Body of pancreas (tissue), 4 donors: ENCODE measurements around the gene COL4A2. TPM values are rescaled to one million over a fixed set of nuclear protein-coding genes. Genes with fewer than 3 reads are reported as not detected.

Experiments used
- ATAC-seq: fragments of 150-250 bp; one replicate; pipeline ENCODE4 v1.9.1; 2016
- DNase-seq, 4 donors: peaks; one replicate each; pipeline ENCODE4 v3.0.0-alpha.2; 2019
- H3K27ac ChIP-seq, 4 donors: fragments of 200-600 bp; sonication (generic); 1 replicate in 3 of 4; 2 replicates in 1 of 4; pipeline versions ENCODE4 v1.5.1 to v1.6.1; 2016 to 2019; ENCODE audit warnings: mild to moderate bottlenecking in 1 of 4, mixed read lengths in 1 of 4, moderate library complexity in 1 of 4
- H3K27me3 ChIP-seq, 2 donors: fragments of 200-600 bp; sonication (generic); one replicate each; pipeline ENCODE4 v1.6.0; 2016; ENCODE audit warnings: mild to moderate bottlenecking in 1 of 2
- H3K36me3 ChIP-seq, 2 donors: fragments of 200-600 bp; sonication (generic); replicated peaks in 1 of 2; 2 replicates each; pipeline ENCODE4 v1.5.1; 2016; ENCODE audit warnings: low read depth in 2 of 2; ENCODE audit not compliant: insufficient read depth in 1 of 2
- H3K4me1 ChIP-seq: fragments of 200-600 bp; sonication (generic); one replicate; pipeline ENCODE4 v1.6.0; 2016
- H3K4me3 ChIP-seq, 2 donors: fragments of 200-600 bp; sonication (generic); 1 replicate in 1 of 2; 2 replicates in 1 of 2; pipeline ENCODE4 v1.5.1; 2016 to 2019
- H3K9me3 ChIP-seq, 3 donors: fragments of 200-600 bp; sonication (generic); 1 replicate in 2 of 3; 2 replicates in 1 of 3; pipeline ENCODE4 v1.5.1; 2016
- POLR2A ChIP-seq, 3 donors: fragments of 450-650 bp; IDR thresholded peaks; one replicate each; pipeline ENCODE4 v1.6.1; 2016; ENCODE audit warnings: antibody characterized with exemption in 3 of 3, mild to moderate bottlenecking in 2 of 3
- WGBS, 2 donors: methylation state at CpG; one replicate each; pipeline ENCODE4 v1.1.5; 2017; 5-methylcytosine and 5-hydroxymethylcytosine counted together
- intact Hi-C: fragments of 100-400 bp; cut with DNase I; formaldehyde crosslinking; loops from one replicate; pipeline ENCODE4 v1.15.1; 2023
- total RNA-seq, 2 donors: library from RNA; depleted of rRNA; stranded (reverse); fragments of >200 nt; gene quantifications; one replicate each; pipeline ENCODE4 v1.1.0, GENCODE V29; 2016
- TF ChIP-seq, protein P1 (sequence below), 7 experiments: fragments of 450-650 bp in 4 of 7; fragments of 200-600 bp in 3 of 7; sonication (generic) in 3 of 7; IDR thresholded peaks; one replicate each; pipeline ENCODE4 v1.5.1; 2016 to 2019; ENCODE audit warnings: antibody characterized with exemption in 7 of 7

Gene COL4A2
- total RNA-seq, 2 donors from 2014 or later = 69.3 to 230 TPM

- peak overlapping the region; percentile 42 to 61 (median 46) for H3K27ac ChIP-seq
- no peak for TF ChIP-seq POLR2A (IDR thresholded peaks at IDR 0.05)
- TF ChIP-seq, protein P1, sequence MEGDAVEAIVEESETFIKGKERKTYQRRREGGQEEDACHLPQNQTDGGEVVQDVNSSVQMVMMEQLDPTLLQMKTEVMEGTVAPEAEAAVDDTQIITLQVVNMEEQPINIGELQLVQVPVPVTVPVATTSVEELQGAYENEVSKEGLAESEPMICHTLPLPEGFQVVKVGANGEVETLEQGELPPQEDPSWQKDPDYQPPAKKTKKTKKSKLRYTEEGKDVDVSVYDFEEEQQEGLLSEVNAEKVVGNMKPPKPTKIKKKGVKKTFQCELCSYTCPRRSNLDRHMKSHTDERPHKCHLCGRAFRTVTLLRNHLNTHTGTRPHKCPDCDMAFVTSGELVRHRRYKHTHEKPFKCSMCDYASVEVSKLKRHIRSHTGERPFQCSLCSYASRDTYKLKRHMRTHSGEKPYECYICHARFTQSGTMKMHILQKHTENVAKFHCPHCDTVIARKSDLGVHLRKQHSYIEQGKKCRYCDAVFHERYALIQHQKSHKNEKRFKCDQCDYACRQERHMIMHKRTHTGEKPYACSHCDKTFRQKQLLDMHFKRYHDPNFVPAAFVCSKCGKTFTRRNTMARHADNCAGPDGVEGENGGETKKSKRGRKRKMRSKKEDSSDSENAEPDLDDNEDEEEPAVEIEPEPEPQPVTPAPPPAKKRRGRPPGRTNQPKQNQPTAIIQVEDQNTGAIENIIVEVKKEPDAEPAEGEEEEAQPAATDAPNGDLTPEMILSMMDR (IDR thresholded peaks at IDR 0.05) = no peak
- H3K27me3 ChIP-seq = no peaks in the 10 kb centered on the region
- H3K36me3 ChIP-seq = no peaks in the 10 kb centered on the region
- DNase-seq = no peak
- H3K4me1 ChIP-seq = peaks cover 15% of the 10 kb centered on the region
- 53 to 55% methylated on average over 7 to 12 of the region's 12 CpGs for WGBS, 2 donors
- peak; percentile 16 for ATAC-seq
- no peaks in the 10 kb centered on the region for H3K9me3 ChIP-seq
- intact Hi-C loops = no loop called here
- no peak overlapping the region for H3K4me3 ChIP-seq
Measured at GRCh38 chr13:110326263-110326904, 19.3 kb downstream of the COL4A2 start.

- peak in 1 of 3 donors; percentile 18 for TF ChIP-seq POLR2A (IDR thresholded peaks at IDR 0.05)
- TF ChIP-seq, protein P1 (IDR thresholded peaks at IDR 0.05) = no peak
- intact Hi-C loops = no loop called here
- H3K4me3 ChIP-seq = no peak overlapping the region
- ATAC-seq (peak; percentile 82), DNase-seq (peak; percentile 42 to 53 (median 48))
- no peaks in the 10 kb centered on the region for H3K36me3 ChIP-seq
- H3K9me3 ChIP-seq = no peaks in the 10 kb centered on the region
- no peaks in the 10 kb centered on the region for H3K27me3 ChIP-seq
- peak overlapping the region; percentile 42 to 61 (median 46) for H3K27ac ChIP-seq
- WGBS, 2 donors = 26 to 41% methylated on average over 6 to 7 of the region's 7 CpGs
- peaks cover 14% of the 10 kb centered on the region for H3K4me1 ChIP-seq
Measured at GRCh38 chr13:110327051-110327721, 20.1 kb downstream of the COL4A2 start.

GRCh38 chr13:110328573-110328972 lies 21.5 kb downstream of the COL4A2 start:
- Histone ChIP-seq H3K4me3 (no peak overlapping the region), H3K27me3 (no peaks in the 10 kb centered on the region), H3K27ac (no peak overlapping the region), H3K4me1 (peaks cover 14% of the 10 kb centered on the region), H3K36me3 (no peaks in the 10 kb centered on the region), H3K9me3 (no peaks in the 10 kb centered on the region)
- DNase-seq (no peak), ATAC-seq (no peak)
- 72 to 73% methylated on average over 10 of the region's 10 CpGs for WGBS, 2 donors
- TF ChIP-seq POLR2A (IDR thresholded peaks at IDR 0.05) = no peak
- TF ChIP-seq, protein P1 (IDR thresholded peaks at IDR 0.05) = no peak
- intact Hi-C loops = no loop called here

DNA sequence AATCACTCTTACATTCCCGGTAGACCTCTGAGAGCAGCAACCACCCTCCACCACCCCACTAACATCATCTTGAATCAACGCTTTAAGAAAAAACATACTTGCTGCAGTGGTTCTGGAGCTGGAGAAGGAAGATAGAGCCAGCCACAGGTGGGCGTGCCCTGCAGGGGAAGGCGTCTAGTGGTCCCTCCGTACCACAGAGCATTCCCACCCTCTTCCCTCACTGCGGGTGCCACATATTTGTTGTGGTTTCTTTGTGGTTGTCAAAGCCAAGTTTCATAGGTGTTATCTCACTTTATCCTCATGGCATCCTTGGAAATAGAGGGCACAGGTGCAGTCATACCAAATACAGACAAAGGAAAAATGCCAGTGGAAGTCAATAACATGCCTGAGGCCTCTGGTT lies 22.2 kb downstream of the COL4A2 start:
- ATAC-seq (no peak), DNase-seq (no peak)
- Histone ChIP-seq H3K27me3 (no peaks in the 10 kb centered on the region), H3K9me3 (no peaks in the 10 kb centered on the region), H3K4me3 (no peak overlapping the region), H3K27ac (no peak overlapping the region), H3K36me3 (no peaks in the 10 kb centered on the region), H3K4me1 (peaks cover 14% of the 10 kb centered on the region)
- intact Hi-C loops = no loop called here
- 68 to 80% methylated on average over 6 of the region's 6 CpGs for WGBS, 2 donors
- TF ChIP-seq, protein P1 (IDR thresholded peaks at IDR 0.05) = no peak
- no peak for TF ChIP-seq POLR2A (IDR thresholded peaks at IDR 0.05)
